Prostate gland (tissue), 2 donors: ENCODE results near the gene CRYBG3.

Experiments used
- POLR2A ChIP-seq: fragments of 450-650 bp; IDR thresholded peaks from one replicate; pipeline ENCODE4 v1.6.1; 2016; ENCODE audit warnings: antibody characterized with exemption, mild to moderate bottlenecking
- TF ChIP-seq, protein P1 (sequence below), 4 experiments: fragments of 200-600 bp in 2 of 4; fragments of 450-650 bp in 2 of 4; sonication (generic) in 2 of 4; IDR thresholded peaks; 1 replicate in 3 of 4; 2 replicates in 1 of 4; pipeline ENCODE4 v1.5.1; 2016 to 2019; ENCODE audit warnings: antibody characterized with exemption in 4 of 4, mild to moderate bottlenecking in 2 of 4, moderate library complexity in 2 of 4

DNA sequence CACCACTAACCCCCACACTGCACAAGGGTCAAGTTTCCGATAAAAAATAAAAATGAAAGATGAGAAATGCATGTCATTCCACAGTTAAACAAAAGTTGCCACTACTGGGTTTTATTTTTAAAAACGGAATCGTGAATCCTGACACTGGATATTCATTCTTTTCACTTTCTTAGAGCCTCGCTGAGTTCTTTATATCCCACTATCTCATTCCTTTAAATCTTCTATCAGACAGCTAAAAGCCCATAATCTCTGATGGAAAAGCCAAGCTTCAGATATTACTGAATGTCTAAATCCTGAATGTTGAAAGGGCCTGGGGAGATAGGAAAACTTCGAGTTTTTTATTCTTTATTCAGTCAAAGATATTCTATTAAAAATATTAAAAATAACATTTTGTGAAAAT is 138.7 kb downstream of the CRYBG3 start:
- TF ChIP-seq, protein P1, sequence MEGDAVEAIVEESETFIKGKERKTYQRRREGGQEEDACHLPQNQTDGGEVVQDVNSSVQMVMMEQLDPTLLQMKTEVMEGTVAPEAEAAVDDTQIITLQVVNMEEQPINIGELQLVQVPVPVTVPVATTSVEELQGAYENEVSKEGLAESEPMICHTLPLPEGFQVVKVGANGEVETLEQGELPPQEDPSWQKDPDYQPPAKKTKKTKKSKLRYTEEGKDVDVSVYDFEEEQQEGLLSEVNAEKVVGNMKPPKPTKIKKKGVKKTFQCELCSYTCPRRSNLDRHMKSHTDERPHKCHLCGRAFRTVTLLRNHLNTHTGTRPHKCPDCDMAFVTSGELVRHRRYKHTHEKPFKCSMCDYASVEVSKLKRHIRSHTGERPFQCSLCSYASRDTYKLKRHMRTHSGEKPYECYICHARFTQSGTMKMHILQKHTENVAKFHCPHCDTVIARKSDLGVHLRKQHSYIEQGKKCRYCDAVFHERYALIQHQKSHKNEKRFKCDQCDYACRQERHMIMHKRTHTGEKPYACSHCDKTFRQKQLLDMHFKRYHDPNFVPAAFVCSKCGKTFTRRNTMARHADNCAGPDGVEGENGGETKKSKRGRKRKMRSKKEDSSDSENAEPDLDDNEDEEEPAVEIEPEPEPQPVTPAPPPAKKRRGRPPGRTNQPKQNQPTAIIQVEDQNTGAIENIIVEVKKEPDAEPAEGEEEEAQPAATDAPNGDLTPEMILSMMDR (IDR thresholded peaks at IDR 0.05), result no peak
- no peak for TF ChIP-seq POLR2A
